Measurements from ENCODE around the gene ABRACL. TPM values are rescaled to one million over a fixed set of nuclear protein-coding genes. Genes with fewer than 3 reads are reported as not detected.

ABRACL gene
- 43.5 to 62.9 TPM (median 47.6 TPM) in 5 replicates for total RNA-seq (2022; extraction: Qiagen RNA extraction)

GRCh38 chr6:139028658-139029469 lies at the start of gene ABRACL:
TSS of gene ABRACL (plus strand) at chr6:139028745. CDS start at chr6:139034161, 5,416 bp downstream.

GRCh38 chr6:138987643-138988468 lies 40.7 kb upstream of the ABRACL start, which contains the start of gene REPS1:
TSS of gene REPS1 (minus strand) at chr6:138988253. CDS start at chr6:138987682, 571 bp downstream.

Other genes with a start within 250 kb of the ABRACL start
- not detected in 5 replicates for gene ECT2L, start 232.7 kb upstream of the ABRACL start, total RNA-seq (2022; extraction: Qiagen RNA extraction)
- gene REPS1, start 40.5 kb upstream of the ABRACL start, total RNA-seq (2022; extraction: Qiagen RNA extraction) = 23.9 to 25.8 TPM (median 24.3 TPM) in 5 replicates
- 1.3 to 2.1 TPM (median 1.9 TPM) in 5 replicates for gene HECA, start 106.3 kb downstream of the ABRACL start, total RNA-seq (2022; extraction: Qiagen RNA extraction)

Data from A549 treated with Mapracorat at 1 μM for 4 hours (cell line).